ENCODE data around the gene EVI5.

DNA sequence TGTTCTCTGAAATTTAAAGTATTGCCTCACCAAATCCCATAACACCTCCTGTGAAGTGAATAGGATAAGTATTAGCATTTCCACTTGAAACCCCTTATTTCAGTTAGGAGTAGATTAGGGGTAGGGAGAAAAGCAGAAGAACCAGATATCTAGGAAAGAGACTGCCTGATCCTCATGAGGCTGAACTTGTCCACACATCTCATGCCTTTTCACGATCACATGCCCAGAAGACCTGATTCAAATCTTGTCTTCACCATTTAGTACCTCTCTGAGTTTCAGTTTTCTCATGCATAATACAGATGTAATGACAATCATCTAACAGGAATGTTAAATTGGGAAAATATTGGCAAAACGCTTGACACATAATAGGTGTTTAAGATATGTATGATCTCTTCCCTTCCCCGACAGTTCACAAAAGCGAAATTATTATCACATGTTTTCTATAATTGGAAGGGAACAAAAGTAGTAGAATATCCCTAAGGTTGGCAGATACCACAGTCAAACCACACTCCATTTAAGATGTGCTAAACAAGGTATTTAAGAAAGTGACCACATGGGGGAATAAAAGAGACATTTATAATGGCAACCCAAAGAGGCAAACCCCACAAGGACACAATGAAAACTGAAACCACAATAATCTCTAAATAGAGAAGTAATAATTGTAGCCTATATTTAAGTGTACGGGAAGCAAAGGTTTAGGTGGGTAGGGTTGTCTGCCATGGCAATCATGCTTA is 323.4 kb downstream of the EVI5 start:
- no peak for TF ChIP-seq POLR2A (IDR thresholded peaks at IDR 0.05)
- TF ChIP-seq, protein P1, sequence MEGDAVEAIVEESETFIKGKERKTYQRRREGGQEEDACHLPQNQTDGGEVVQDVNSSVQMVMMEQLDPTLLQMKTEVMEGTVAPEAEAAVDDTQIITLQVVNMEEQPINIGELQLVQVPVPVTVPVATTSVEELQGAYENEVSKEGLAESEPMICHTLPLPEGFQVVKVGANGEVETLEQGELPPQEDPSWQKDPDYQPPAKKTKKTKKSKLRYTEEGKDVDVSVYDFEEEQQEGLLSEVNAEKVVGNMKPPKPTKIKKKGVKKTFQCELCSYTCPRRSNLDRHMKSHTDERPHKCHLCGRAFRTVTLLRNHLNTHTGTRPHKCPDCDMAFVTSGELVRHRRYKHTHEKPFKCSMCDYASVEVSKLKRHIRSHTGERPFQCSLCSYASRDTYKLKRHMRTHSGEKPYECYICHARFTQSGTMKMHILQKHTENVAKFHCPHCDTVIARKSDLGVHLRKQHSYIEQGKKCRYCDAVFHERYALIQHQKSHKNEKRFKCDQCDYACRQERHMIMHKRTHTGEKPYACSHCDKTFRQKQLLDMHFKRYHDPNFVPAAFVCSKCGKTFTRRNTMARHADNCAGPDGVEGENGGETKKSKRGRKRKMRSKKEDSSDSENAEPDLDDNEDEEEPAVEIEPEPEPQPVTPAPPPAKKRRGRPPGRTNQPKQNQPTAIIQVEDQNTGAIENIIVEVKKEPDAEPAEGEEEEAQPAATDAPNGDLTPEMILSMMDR (IDR thresholded peaks at IDR 0.05): no peak
